NB4 (cell line): Measurements from ENCODE around the gene RNF114.
A peak's percentile ranks its signal among the peaks of the same experiment; 100 is the strongest.

Experiments
- DNase-seq: peaks from one replicate; pipeline ENCODE4 v3.0.0; 2010; ENCODE audit warnings: low read depth
- H3K4me3 ChIP-seq: one replicate; pipeline ENCODE4 v1.5.1; 2011; ENCODE audit warnings: mild to moderate bottlenecking, low read depth, low read length, moderate library complexity
- MYC ChIP-seq: IDR thresholded peaks from 2 replicates; pipeline ENCODE4 v1.6.1; 2011; ENCODE audit warnings: low read depth, low read length
- POLR2A ChIP-seq: IDR thresholded peaks from 2 replicates; pipeline ENCODE4 v1.6.1; 2011; ENCODE audit warnings: mild to moderate bottlenecking; ENCODE audit not compliant: insufficient read length; ENCODE audit errors: extremely low read depth
- TF ChIP-seq, protein P1 (sequence below): IDR thresholded peaks from one replicate; pipeline ENCODE4 v1.5.1; 2012; ENCODE audit warnings: low read depth, low read length
- TF ChIP-seq, protein P2 (sequence below): IDR thresholded peaks from 2 replicates; pipeline ENCODE4 v1.6.1; 2011; ENCODE audit warnings: low read depth, low read length

Gene RNF114

DNA sequence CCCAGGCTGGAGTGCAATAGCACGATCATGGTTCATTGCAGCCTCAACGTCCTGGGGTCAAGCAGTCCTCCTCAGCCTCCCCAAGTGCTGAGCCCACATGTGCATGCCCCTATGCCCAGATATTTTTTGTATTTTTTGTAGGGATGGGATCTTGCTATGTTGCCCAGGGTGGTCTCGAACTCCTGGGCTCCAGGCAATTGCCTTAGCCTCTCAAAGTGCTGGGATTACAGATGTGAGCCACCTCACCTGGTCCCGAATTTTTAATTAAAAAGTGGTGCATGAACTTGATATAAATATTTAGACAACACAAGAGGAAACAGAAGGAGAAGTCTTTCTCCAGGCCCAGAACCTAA lies 7.1 kb upstream of the RNF114 start:
- DNase-seq = no peak

DNA sequence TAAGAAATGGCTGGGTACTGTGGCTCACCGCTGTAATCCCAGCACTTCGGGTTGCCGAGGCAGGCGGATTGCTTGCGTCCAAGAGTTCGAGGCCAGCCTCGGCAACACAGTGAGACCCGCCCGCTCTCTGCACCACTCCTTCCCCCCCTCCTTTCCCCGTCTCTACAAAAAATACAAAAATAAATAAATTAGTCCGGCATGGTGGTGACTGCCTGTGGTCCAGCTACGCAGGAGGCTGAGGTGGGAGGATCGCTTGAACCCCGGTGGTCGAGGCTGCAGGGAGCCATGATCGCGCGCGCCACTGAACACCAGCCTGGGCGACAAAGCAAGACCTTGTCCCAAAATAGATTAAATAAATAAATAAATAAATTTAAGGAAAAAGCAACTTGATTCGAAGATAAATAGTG lies 448 bp upstream of the RNF114 start:
- DNase-seq = no peak
- H3K4me3 ChIP-seq = peak overlapping the region; percentile 32
- TF ChIP-seq MYC (no peak), POLR2A (no peak)
- TF ChIP-seq, protein P1, sequence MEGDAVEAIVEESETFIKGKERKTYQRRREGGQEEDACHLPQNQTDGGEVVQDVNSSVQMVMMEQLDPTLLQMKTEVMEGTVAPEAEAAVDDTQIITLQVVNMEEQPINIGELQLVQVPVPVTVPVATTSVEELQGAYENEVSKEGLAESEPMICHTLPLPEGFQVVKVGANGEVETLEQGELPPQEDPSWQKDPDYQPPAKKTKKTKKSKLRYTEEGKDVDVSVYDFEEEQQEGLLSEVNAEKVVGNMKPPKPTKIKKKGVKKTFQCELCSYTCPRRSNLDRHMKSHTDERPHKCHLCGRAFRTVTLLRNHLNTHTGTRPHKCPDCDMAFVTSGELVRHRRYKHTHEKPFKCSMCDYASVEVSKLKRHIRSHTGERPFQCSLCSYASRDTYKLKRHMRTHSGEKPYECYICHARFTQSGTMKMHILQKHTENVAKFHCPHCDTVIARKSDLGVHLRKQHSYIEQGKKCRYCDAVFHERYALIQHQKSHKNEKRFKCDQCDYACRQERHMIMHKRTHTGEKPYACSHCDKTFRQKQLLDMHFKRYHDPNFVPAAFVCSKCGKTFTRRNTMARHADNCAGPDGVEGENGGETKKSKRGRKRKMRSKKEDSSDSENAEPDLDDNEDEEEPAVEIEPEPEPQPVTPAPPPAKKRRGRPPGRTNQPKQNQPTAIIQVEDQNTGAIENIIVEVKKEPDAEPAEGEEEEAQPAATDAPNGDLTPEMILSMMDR = no peak
- TF ChIP-seq, protein P2, sequence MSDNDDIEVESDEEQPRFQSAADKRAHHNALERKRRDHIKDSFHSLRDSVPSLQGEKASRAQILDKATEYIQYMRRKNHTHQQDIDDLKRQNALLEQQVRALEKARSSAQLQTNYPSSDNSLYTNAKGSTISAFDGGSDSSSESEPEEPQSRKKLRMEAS = no peak

More for the DNA sequence above, 7.1 kb upstream of the RNF114 start:
- H3K4me3 ChIP-seq = no peak overlapping the region
- TF ChIP-seq, protein P1 = no peak
- TF ChIP-seq POLR2A (no peak), MYC (no peak)
- TF ChIP-seq, protein P2 = no peak

DNA sequence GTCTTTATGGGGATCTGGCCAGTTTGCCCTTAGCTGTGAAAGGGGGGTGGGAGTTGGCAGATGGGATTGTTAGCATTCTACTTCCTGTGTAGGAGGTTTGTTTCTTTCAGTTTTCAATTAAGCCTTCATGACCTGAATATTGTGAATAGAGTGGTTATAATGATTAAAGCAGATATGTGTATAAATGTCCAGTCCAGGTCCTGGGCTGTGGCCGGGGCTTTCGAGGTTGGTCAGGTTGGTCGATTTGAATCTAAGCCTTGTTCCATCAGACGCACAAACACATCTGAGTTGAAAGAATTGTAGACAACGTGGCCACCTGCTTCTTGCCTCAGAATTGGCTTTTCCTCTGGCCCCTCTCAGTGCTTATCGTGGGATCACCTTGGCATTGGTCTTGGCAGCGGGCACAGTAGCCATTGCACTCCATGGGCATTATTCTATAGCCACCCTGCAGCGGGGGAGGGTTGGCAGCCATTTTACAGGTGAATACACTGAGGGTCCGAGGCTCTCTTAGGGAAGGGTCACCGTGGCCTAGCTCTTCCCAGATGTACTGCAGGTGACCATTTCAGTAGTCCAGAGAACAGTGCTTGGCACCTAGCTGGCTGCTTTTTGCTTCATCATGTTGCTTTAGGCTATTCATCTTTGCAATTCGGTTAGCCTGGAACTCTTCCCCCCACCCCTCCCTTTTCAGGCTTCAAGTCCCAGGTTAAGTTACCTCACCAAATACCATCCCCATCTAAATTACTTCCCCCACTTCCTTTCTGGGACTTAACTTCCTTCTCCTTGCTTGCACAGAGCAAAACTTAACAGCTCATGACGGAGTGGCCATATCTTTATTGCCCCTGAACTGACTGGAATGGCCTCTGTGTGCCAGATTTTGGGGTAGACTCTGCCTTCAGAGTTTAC lies 1.1 kb downstream of the RNF114 start:
- DNase-seq = peak; percentile 74
- TF ChIP-seq, protein P2 = 0 out of 2 replicates have a peak, but pooled peaks have one; percentile 27
- TF ChIP-seq, protein P1 = no peak

DNA sequence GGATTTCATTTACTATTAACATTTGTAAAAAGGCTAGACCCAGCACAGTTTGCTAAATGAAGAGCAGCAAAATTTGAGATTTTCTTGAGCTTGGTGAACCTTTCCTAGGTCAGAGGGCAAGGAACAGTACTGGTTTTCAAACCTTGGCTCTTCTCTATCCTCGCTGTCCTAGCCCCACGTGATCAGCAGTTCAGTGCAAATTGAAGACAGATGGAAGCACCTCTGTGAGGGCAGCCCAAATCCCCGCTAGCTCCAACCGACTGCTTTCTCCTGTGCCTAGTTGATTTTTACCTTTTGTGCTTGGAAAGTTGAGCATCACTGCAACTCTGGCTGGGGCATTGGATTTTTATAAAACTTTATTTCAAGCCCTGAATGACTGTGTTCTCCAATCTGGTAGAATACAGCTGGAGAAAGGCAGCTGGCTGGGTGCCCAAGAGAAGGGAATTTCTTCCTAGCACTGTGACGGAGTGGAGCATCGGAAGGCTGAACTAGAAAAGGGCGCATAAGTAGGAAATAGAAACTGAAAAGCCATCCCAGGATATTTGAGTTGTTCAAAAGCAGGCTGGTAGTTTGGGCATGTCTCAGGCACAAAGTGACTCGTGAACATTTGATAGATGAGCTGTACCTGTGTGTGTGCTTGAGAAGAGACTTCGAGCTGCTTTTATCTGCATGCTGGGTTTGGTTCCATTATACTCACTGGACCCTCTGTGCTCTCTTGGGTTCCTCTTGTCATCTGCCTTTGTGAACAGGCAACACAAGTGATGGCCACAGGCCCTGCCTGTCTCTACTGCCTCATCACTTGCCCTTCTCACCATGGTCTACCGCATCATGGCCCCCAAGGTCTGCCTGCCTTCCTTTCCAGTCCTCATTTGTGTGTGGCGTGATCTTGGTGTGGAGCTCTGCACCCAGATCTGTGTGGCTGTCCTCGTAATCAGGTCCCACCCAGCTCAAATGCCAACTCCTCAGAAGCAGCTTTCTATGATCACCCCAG lies 2.3 kb downstream of the RNF114 start:
- peak overlapping the region; percentile 87 for H3K4me3 ChIP-seq
- DNase-seq = no peak
- TF ChIP-seq, protein P1 = no peak
- TF ChIP-seq, protein P2 = no peak
- TF ChIP-seq POLR2A (no peak), MYC (no peak)

More for the DNA sequence above, 1.1 kb downstream of the RNF114 start:
- peak overlapping the region; percentile 87 for H3K4me3 ChIP-seq

DNA sequence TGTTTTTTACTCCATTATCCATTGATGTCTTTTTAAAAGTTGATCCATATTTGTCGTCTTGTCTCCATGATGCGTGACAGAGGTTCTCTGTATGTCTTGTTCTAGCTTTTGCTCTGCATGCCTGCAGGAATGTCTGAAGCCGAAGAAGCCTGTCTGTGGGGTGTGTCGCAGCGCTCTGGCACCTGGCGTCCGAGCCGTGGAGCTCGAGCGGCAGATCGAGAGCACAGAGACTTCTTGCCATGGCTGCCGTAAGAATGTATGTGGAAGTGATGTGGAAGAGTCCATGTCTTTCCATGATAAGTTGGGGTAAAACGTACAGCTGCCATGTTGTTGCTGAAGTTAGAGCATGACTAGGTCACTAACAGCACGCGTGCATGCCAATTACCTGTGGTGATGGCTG lies 5.3 kb downstream of the RNF114 start:
- no peak for DNase-seq
- H3K4me3 ChIP-seq = no peak overlapping the region
- TF ChIP-seq, protein P2 = no peak
- TF ChIP-seq, protein P1 = no peak
- TF ChIP-seq POLR2A = no peak
